Uterus (tissue), 4 donors: Measurements from ENCODE around the gene COASY. TPM values are rescaled to one million over a fixed set of nuclear protein-coding genes. Genes with fewer than 3 reads are reported as not detected.
A peak's percentile ranks its signal among the peaks of the same experiment; 100 is the strongest.
"Not testable (repeated sequence)": the region's sequence is repeated elsewhere in the genome, so short reads cannot be mapped to it uniquely, and the experiment has no call there.

Experiments used
- DNase-seq, 2 donors: peaks; one replicate each; pipeline ENCODE4 v3.0.0-alpha.2; 2019 to 2020
- H3K27ac ChIP-seq, 2 donors: fragments of 200-600 bp; sonication (generic); 1 replicate in 1 of 2; 2 replicates in 1 of 2; pipeline ENCODE4 v1.5.1; 2016 to 2018
- H3K27me3 ChIP-seq, 2 donors: fragments of 200-600 bp; sonication (generic); one replicate each; pipeline ENCODE4 v1.5.1; 2018 to 2019; ENCODE audit warnings: control low read depth in 1 of 2
- H3K36me3 ChIP-seq, 2 donors: fragments of 200-600 bp; sonication (generic); one replicate each; pipeline ENCODE4 v1.5.1; 2019; ENCODE audit warnings: control low read depth in 1 of 2
- H3K4me1 ChIP-seq, 2 donors: fragments of 200-600 bp; sonication (generic); one replicate each; pipeline ENCODE4 v1.5.1; 2018 to 2019; ENCODE audit warnings: control low read depth in 1 of 2
- H3K4me3 ChIP-seq, 2 donors: fragments of 200-600 bp; sonication (generic); 1 replicate in 1 of 2; 2 replicates in 1 of 2; pipeline ENCODE4 v1.5.1; 2018 to 2019; ENCODE audit warnings: mild to moderate bottlenecking in 1 of 2
- H3K9me3 ChIP-seq, 2 donors: fragments of 200-600 bp; sonication (generic); one replicate each; pipeline ENCODE4 v1.5.1; 2019; ENCODE audit warnings: control low read depth in 1 of 2
- POLR2A ChIP-seq, 2 donors: fragments of 450-650 bp; IDR thresholded peaks; one replicate each; pipeline ENCODE4 v1.6.1; 2016; ENCODE audit warnings: antibody characterized with exemption in 2 of 2, mild to moderate bottlenecking in 1 of 2, moderate library complexity in 1 of 2
- intact Hi-C: fragments of 100-400 bp; cut with DNase I; formaldehyde crosslinking; loops from one replicate; pipeline ENCODE4 v1.15.1; 2023; ENCODE audit warnings: low total_unique reads
- total RNA-seq, 4 donors: library from RNA; depleted of rRNA in 3 of 4; stranded (reverse); fragments of >200 nt in 3 of 4; gene quantifications; one replicate each; pipeline versions ENCODE4 v1.1.0 to v1.2.4, GENCODE V29; 2014 to 2023
- TF ChIP-seq, protein P1 (sequence below), 4 experiments: fragments of 200-600 bp in 2 of 4; fragments of 450-650 bp in 2 of 4; sonication (generic) in 2 of 4; IDR thresholded peaks; one replicate each; pipeline ENCODE4 v1.5.1; 2016 to 2019; ENCODE audit warnings: antibody characterized with exemption in 4 of 4, mild to moderate bottlenecking in 2 of 4, moderate library complexity in 1 of 4
- donor health status: DM: yes; HTN: yes; CAD: no.

COASY gene
- total RNA-seq, 4 donors from 2014 or later = 2.6 to 42.6 (median 16.1) TPM

DNA sequence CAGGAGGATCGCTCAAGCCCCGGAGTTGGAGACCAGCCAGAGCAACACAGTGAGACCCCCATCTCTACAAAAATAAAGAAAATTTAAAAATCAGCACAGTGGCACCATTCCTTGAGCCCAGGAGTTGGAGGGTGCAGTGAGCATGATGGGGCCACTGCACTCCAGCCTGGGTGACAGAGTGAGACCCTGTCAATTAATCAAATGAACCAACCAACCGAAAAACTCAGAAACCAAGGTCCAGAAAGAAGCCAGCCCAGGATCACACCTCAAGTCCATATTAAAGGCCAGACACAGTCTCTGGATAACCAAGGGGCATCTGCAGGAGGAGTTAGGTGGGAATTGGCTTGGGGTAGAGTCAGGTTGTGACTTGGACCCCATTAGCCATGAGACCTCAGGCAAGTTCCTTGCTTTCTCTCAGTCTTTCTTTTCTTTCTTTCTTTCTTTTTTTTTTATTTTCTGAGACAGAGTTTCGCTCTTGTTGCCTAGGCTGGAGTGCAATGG, 6.8 kb upstream of the COASY start:
- no peaks in the 10 kb centered on the region for H3K27me3 ChIP-seq
- H3K4me3 ChIP-seq = peak overlapping the region; percentile 70 to 73
- DNase-seq = no peak
- intact Hi-C loops = no loop called here
- H3K9me3 ChIP-seq = no peaks in the 10 kb centered on the region
- peak overlapping the region; percentile 84 to 87 for H3K27ac ChIP-seq
- TF ChIP-seq POLR2A (IDR thresholded peaks at IDR 0.05) = no peak
- peaks cover 4 to 9% of the 10 kb centered on the region in 2 donors for H3K4me1 ChIP-seq
- no peaks in the 10 kb centered on the region for H3K36me3 ChIP-seq

- DNase-seq, H3K4me3 ChIP-seq, intact Hi-C loops, H3K27me3 ChIP-seq, H3K9me3 ChIP-seq, H3K27ac ChIP-seq, H3K36me3 ChIP-seq, H3K4me1 ChIP-seq: not testable (repeated sequence)
Observed at GRCh38 chr17:42555961-42556617, 5.9 kb upstream of the COASY start.

DNA sequence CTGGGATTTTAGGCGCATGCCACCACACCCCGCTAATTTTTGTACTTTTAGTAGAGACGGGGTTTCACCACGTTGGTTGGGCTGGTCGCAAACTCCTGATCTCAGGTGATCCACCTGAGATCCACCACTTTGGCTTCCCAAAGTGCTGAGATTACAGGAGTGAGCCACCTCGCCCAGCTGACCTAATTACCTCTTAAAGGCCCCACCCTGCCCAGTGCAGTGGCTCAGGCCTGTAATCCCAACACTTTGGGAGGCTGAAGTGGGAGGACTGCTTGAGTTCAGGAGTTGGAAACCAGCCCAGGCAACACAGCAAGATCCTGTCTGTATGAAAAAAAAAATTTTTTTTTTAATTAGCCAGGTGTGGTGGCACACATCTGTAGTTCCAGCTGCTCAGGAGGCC, 2.9 kb upstream of the COASY start:
- no peaks in the 10 kb centered on the region for H3K36me3 ChIP-seq
- H3K4me3 ChIP-seq = no peak overlapping the region
- peaks cover 11 to 13% of the 10 kb centered on the region in 2 donors for H3K4me1 ChIP-seq
- H3K27me3 ChIP-seq = no peaks in the 10 kb centered on the region
- DNase-seq = no peak
- TF ChIP-seq, protein P1, sequence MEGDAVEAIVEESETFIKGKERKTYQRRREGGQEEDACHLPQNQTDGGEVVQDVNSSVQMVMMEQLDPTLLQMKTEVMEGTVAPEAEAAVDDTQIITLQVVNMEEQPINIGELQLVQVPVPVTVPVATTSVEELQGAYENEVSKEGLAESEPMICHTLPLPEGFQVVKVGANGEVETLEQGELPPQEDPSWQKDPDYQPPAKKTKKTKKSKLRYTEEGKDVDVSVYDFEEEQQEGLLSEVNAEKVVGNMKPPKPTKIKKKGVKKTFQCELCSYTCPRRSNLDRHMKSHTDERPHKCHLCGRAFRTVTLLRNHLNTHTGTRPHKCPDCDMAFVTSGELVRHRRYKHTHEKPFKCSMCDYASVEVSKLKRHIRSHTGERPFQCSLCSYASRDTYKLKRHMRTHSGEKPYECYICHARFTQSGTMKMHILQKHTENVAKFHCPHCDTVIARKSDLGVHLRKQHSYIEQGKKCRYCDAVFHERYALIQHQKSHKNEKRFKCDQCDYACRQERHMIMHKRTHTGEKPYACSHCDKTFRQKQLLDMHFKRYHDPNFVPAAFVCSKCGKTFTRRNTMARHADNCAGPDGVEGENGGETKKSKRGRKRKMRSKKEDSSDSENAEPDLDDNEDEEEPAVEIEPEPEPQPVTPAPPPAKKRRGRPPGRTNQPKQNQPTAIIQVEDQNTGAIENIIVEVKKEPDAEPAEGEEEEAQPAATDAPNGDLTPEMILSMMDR (IDR thresholded peaks at IDR 0.05) = no peak
- TF ChIP-seq POLR2A (IDR thresholded peaks at IDR 0.05) = no peak
- H3K27ac ChIP-seq = no peak overlapping the region
- H3K9me3 ChIP-seq = no peaks in the 10 kb centered on the region
- intact Hi-C loops = no loop called here

GRCh38 chr17:42560246-42560645, 1.7 kb upstream of the COASY start:
- intact Hi-C loops = no loop called here
- no peak overlapping the region for H3K27ac ChIP-seq
- no peak for DNase-seq
- no peaks in the 10 kb centered on the region for H3K9me3 ChIP-seq
- H3K27me3 ChIP-seq = no peaks in the 10 kb centered on the region
- no peaks in the 10 kb centered on the region for H3K36me3 ChIP-seq
- peaks cover 11 to 12% of the 10 kb centered on the region in 2 donors for H3K4me1 ChIP-seq
- H3K4me3 ChIP-seq = no peak overlapping the region
- TF ChIP-seq POLR2A (IDR thresholded peaks at IDR 0.05) = no peak
- TF ChIP-seq, protein P1 (IDR thresholded peaks at IDR 0.05) = no peak

DNA sequence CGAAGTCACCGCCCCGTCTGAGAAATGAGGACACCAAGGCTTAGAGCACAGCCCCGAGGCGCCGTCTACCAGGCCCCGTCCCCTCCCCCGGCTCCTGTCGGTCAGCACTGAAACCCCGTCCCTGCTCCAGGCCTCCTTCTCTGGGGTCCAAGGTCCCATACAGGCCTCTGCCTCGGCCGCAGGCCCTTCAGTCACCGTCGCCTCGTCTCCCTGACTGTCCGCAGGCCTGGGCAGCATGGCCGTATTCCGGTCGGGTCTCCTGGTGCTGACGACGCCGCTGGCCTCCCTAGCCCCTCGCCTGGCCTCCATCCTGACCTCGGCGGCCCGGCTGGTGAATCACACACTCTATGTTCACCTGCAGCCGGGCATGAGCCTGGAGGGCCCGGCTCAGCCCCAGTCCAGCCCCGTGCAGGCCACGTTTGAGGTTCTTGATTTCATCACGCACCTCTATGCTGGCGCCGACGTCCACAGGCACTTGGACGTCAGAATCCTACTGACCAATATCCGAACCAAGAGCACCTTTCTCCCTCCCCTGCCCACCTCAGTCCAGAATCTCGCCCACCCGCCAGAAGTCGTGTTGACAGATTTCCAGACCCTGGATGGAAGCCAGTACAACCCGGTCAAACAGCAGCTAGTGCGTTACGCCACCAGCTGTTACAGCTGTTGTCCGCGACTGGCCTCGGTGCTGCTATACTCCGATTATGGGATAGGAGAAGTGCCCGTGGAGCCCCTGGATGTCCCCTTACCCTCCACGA, 617 bp downstream of the COASY start:
- Histone ChIP-seq H3K9me3 (no peaks in the 10 kb centered on the region), H3K4me3 (peak overlapping the region; percentile 69 to 73), H3K27ac (peak overlapping the region; percentile 74 to 85), H3K4me1 (peaks cover 11 to 18% of the 10 kb centered on the region in 2 donors), H3K27me3 (no peaks in the 10 kb centered on the region), H3K36me3 (no peaks in the 10 kb centered on the region)
- peak in 1 of 2 donors; percentile 39 for DNase-seq
- intact Hi-C loops = no loop called here
- TF ChIP-seq, protein P1 (IDR thresholded peaks at IDR 0.05) = no peak
- no peak for TF ChIP-seq POLR2A (IDR thresholded peaks at IDR 0.05)

DNA sequence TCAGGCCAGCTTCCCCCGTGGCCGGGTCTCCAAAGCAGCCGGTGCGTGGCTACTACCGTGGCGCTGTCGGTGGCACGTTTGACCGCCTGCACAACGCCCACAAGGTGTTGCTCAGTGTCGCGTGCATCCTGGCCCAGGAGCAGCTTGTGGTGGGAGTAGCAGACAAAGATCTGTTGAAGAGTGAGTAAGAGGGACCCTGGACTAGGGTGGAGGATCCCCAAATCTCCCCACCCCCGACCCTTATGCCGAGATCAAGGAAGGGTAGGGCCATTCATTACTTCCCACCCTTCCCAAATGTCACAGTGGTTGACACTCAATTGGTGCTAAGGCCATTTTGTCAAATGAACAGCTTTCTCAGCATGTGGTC, 1.2 kb downstream of the COASY start:
- intact Hi-C loops = no loop called here
- Histone ChIP-seq H3K36me3 (no peaks in the 10 kb centered on the region), H3K27ac (peak overlapping the region in 1 of 2 donors; percentile 85), H3K4me1 (peaks cover 11 to 18% of the 10 kb centered on the region in 2 donors), H3K27me3 (no peaks in the 10 kb centered on the region), H3K9me3 (no peaks in the 10 kb centered on the region), H3K4me3 (peak overlapping the region; percentile 69 to 73)
- no peak for DNase-seq
- TF ChIP-seq POLR2A (IDR thresholded peaks at IDR 0.05) = no peak
- TF ChIP-seq, protein P1 (IDR thresholded peaks at IDR 0.05) = no peak
